ENCODE results near the gene AP4S1.

The AP4S1 gene

GRCh38 chr14:30982533-30982932 is 42.9 kb upstream of the AP4S1 start:
- H2BK12ac ChIP-seq (ENCODE audit: low read length), result no peak overlapping the region
- H2AK5ac ChIP-seq (ENCODE audit: low read depth, low read length), result no peak overlapping the region
- no peak overlapping the region for H3K9ac ChIP-seq (ENCODE audit: low read depth, low read length, poor library complexity)
- H3K4me2 ChIP-seq (ENCODE audit: insufficient read depth, low read length, poor library complexity, severe bottlenecking), result no peak overlapping the region
- no peaks in the 10 kb centered on the region for H3K79me1 ChIP-seq (ENCODE audit: low read depth, low read length)
- H2AFZ ChIP-seq (ENCODE audit: low read length), result no peak overlapping the region
- H4K91ac ChIP-seq (ENCODE audit: low read depth, low read length, poor library complexity), result no peak overlapping the region
- no peak overlapping the region for H3K18ac ChIP-seq (ENCODE audit: low read length)
- no peak overlapping the region for H2BK120ac ChIP-seq (ENCODE audit: low read depth, low read length)
- no peak overlapping the region for H3K4ac ChIP-seq (ENCODE audit: low read length)
- no peak overlapping the region for H2BK5ac ChIP-seq (ENCODE audit: low read length)
- H3K4me1 ChIP-seq (ENCODE audit: control insufficient read depth in 2 of 2, insufficient read depth in 1 of 2, low read depth in 1 of 2, low read length in 2 of 2), result no peaks in the 10 kb centered on the region
- H3K9me3 ChIP-seq (replicated peaks in 1 of 2; ENCODE audit: control insufficient read depth in 2 of 2, insufficient read depth in 1 of 2, low read depth in 1 of 2, low read length in 2 of 2), result no peaks in the 10 kb centered on the region
- H3K4me3 ChIP-seq (ENCODE audit: low read length in 2 of 2), result no peak overlapping the region
- no peak overlapping the region for H4K8ac ChIP-seq (ENCODE audit: low read depth, low read length)
- DNase-seq (ENCODE audit: low spot score), result no peak
- no peak overlapping the region for H3K14ac ChIP-seq (ENCODE audit: low read length)
- H3K27ac ChIP-seq (replicated peaks; ENCODE audit: low read length), result no peak overlapping the region
- H3K23ac ChIP-seq (ENCODE audit: low read depth, low read length, poor library complexity), result no peak overlapping the region
- no peaks in the 10 kb centered on the region for H3K27me3 ChIP-seq (ENCODE audit: control insufficient read depth in 3 of 3, insufficient read depth in 3 of 3, low read depth in 1 of 3, low read length in 3 of 3)
- no peak overlapping the region for H2BK15ac ChIP-seq (ENCODE audit: low read length)
- H3K36me3 ChIP-seq (replicated peaks in 1 of 2; ENCODE audit: control insufficient read depth in 2 of 2, insufficient read depth in 2 of 2, low read length in 2 of 2), result peaks cover 0 to 11% of the 10 kb centered on the region in 2 donors
- WGBS, 2 donors (ENCODE audit: extremely low coverage in 2 of 2, insufficient read length in 2 of 2, insufficient replicate concordance in 1 of 2), result no CpG with 5 or more reads among the region's 7 CpGs

- Histone ChIP-seq H3K4me1 (ENCODE audit: control insufficient read depth in 2 of 2, insufficient read depth in 1 of 2, low read depth in 1 of 2, low read length in 2 of 2) (no peaks in the 10 kb centered on the region), H2BK12ac (ENCODE audit: low read length) (no peak overlapping the region)
- no CpG with 5 or more reads among the region's 2 CpGs for WGBS, 2 donors (ENCODE audit: extremely low coverage in 2 of 2, insufficient read length in 2 of 2, insufficient replicate concordance in 1 of 2)
Measured at GRCh38 chr14:30983858-30984257, 41.6 kb upstream of the AP4S1 start.

GRCh38 chr14:30985796-30986195 is 39.7 kb upstream of the AP4S1 start:
- WGBS, 2 donors (ENCODE audit: extremely low coverage in 2 of 2, insufficient read length in 2 of 2, insufficient replicate concordance in 1 of 2), result no CpG with 5 or more reads among the region's 3 CpGs
- Histone ChIP-seq H2BK12ac (ENCODE audit: low read length) (no peak overlapping the region), H3K27ac (replicated peaks; ENCODE audit: low read length) (no peak overlapping the region), H3K4ac (ENCODE audit: low read length) (no peak overlapping the region), H4K8ac (ENCODE audit: low read depth, low read length) (no peak overlapping the region), H2BK5ac (ENCODE audit: low read length) (no peak overlapping the region), H2BK15ac (ENCODE audit: low read length) (no peak overlapping the region), H3K36me3 (replicated peaks in 1 of 2; ENCODE audit: control insufficient read depth in 2 of 2, insufficient read depth in 2 of 2, low read length in 2 of 2) (peaks cover 0 to 11% of the 10 kb centered on the region in 2 donors), H2BK120ac (ENCODE audit: low read depth, low read length) (no peak overlapping the region), H3K14ac (ENCODE audit: low read length) (no peak overlapping the region), H3K27me3 (ENCODE audit: control insufficient read depth in 3 of 3, insufficient read depth in 3 of 3, low read depth in 1 of 3, low read length in 3 of 3) (no peaks in the 10 kb centered on the region), H4K91ac (ENCODE audit: low read depth, low read length, poor library complexity) (no peak overlapping the region), H3K9ac (ENCODE audit: low read depth, low read length, poor library complexity) (no peak overlapping the region), H3K4me3 (ENCODE audit: low read length in 2 of 2) (no peak overlapping the region), H3K23ac (ENCODE audit: low read depth, low read length, poor library complexity) (no peak overlapping the region), H3K4me2 (ENCODE audit: insufficient read depth, low read length, poor library complexity, severe bottlenecking) (no peak overlapping the region), H3K9me3 (replicated peaks in 1 of 2; ENCODE audit: control insufficient read depth in 2 of 2, insufficient read depth in 1 of 2, low read depth in 1 of 2, low read length in 2 of 2) (no peaks in the 10 kb centered on the region), H3K79me1 (ENCODE audit: low read depth, low read length) (no peaks in the 10 kb centered on the region), H3K18ac (ENCODE audit: low read length) (no peak overlapping the region), H2AFZ (ENCODE audit: low read length) (no peak overlapping the region), H3K4me1 (ENCODE audit: control insufficient read depth in 2 of 2, insufficient read depth in 1 of 2, low read depth in 1 of 2, low read length in 2 of 2) (no peaks in the 10 kb centered on the region), H2AK5ac (ENCODE audit: low read depth, low read length) (no peak overlapping the region)
- DNase-seq (ENCODE audit: low spot score), result no peak

More at GRCh38 chr14:30983858-30984257, 41.6 kb upstream of the AP4S1 start:
- Histone ChIP-seq H4K91ac (ENCODE audit: low read depth, low read length, poor library complexity) (no peak overlapping the region), H3K79me1 (ENCODE audit: low read depth, low read length) (no peaks in the 10 kb centered on the region), H3K9ac (ENCODE audit: low read depth, low read length, poor library complexity) (no peak overlapping the region), H3K18ac (ENCODE audit: low read length) (no peak overlapping the region), H2BK15ac (ENCODE audit: low read length) (no peak overlapping the region), H4K8ac (ENCODE audit: low read depth, low read length) (no peak overlapping the region), H3K4ac (ENCODE audit: low read length) (no peak overlapping the region), H2AFZ (ENCODE audit: low read length) (no peak overlapping the region), H3K23ac (ENCODE audit: low read depth, low read length, poor library complexity) (no peak overlapping the region), H2BK120ac (ENCODE audit: low read depth, low read length) (no peak overlapping the region), H3K4me3 (ENCODE audit: low read length in 2 of 2) (no peak overlapping the region), H3K27ac (replicated peaks; ENCODE audit: low read length) (no peak overlapping the region), H3K4me2 (ENCODE audit: insufficient read depth, low read length, poor library complexity, severe bottlenecking) (no peak overlapping the region), H3K14ac (ENCODE audit: low read length) (no peak overlapping the region), H2AK5ac (ENCODE audit: low read depth, low read length) (no peak overlapping the region), H3K36me3 (replicated peaks in 1 of 2; ENCODE audit: control insufficient read depth in 2 of 2, insufficient read depth in 2 of 2, low read length in 2 of 2) (peaks cover 0 to 7% of the 10 kb centered on the region in 2 donors), H3K27me3 (ENCODE audit: control insufficient read depth in 3 of 3, insufficient read depth in 3 of 3, low read depth in 1 of 3, low read length in 3 of 3) (no peaks in the 10 kb centered on the region), H3K9me3 (replicated peaks in 1 of 2; ENCODE audit: control insufficient read depth in 2 of 2, insufficient read depth in 1 of 2, low read depth in 1 of 2, low read length in 2 of 2) (no peaks in the 10 kb centered on the region), H2BK5ac (ENCODE audit: low read length) (no peak overlapping the region)
- no peak for DNase-seq (ENCODE audit: low spot score)

GRCh38 chr14:30988509-30988908 is 36.9 kb upstream of the AP4S1 start:
- no peak overlapping the region for H2BK5ac ChIP-seq (ENCODE audit: low read length)
- H3K36me3 ChIP-seq (replicated peaks in 1 of 2; ENCODE audit: control insufficient read depth in 2 of 2, insufficient read depth in 2 of 2, low read length in 2 of 2), result peaks cover 0 to 13% of the 10 kb centered on the region in 2 donors
- H3K4ac ChIP-seq (ENCODE audit: low read length), result no peak overlapping the region
- no peak for DNase-seq (ENCODE audit: low spot score)
- no peak overlapping the region for H3K23ac ChIP-seq (ENCODE audit: low read depth, low read length, poor library complexity)
- no peak overlapping the region for H2BK15ac ChIP-seq (ENCODE audit: low read length)
- no peak overlapping the region for H2AK5ac ChIP-seq (ENCODE audit: low read depth, low read length)
- no peak overlapping the region for H2BK120ac ChIP-seq (ENCODE audit: low read depth, low read length)
- H3K18ac ChIP-seq (ENCODE audit: low read length), result no peak overlapping the region
- no peak overlapping the region for H4K91ac ChIP-seq (ENCODE audit: low read depth, low read length, poor library complexity)
- H3K27ac ChIP-seq (replicated peaks; ENCODE audit: low read length), result no peak overlapping the region
- no peaks in the 10 kb centered on the region for H3K9me3 ChIP-seq (replicated peaks in 1 of 2; ENCODE audit: control insufficient read depth in 2 of 2, insufficient read depth in 1 of 2, low read depth in 1 of 2, low read length in 2 of 2)
- H3K14ac ChIP-seq (ENCODE audit: low read length), result no peak overlapping the region
- no peak overlapping the region for H3K4me2 ChIP-seq (ENCODE audit: insufficient read depth, low read length, poor library complexity, severe bottlenecking)
- H4K8ac ChIP-seq (ENCODE audit: low read depth, low read length), result no peak overlapping the region
- no peak overlapping the region for H3K4me3 ChIP-seq (ENCODE audit: low read length in 2 of 2)
- H3K4me1 ChIP-seq (ENCODE audit: control insufficient read depth in 2 of 2, insufficient read depth in 1 of 2, low read depth in 1 of 2, low read length in 2 of 2), result no peaks in the 10 kb centered on the region
- H3K9ac ChIP-seq (ENCODE audit: low read depth, low read length, poor library complexity), result no peak overlapping the region
- H3K79me1 ChIP-seq (ENCODE audit: low read depth, low read length), result no peaks in the 10 kb centered on the region
- no peak overlapping the region for H2AFZ ChIP-seq (ENCODE audit: low read length)
- H3K27me3 ChIP-seq (ENCODE audit: control insufficient read depth in 3 of 3, insufficient read depth in 3 of 3, low read depth in 1 of 3, low read length in 3 of 3), result no peaks in the 10 kb centered on the region
- H2BK12ac ChIP-seq (ENCODE audit: low read length), result no peak overlapping the region
